Ectodermal cell (in vitro differentiated cells): ENCODE results near the gene GALNT18.

ENCODE experiments used
- H3K27ac ChIP-seq: 2 replicates; pipeline ENCODE4 v1.7.0; 2013; ENCODE audit warnings: mild to moderate bottlenecking, low read depth, low read length; ENCODE audit not compliant: insufficient read depth, poor library complexity, severe bottlenecking
- H3K27me3 ChIP-seq: 2 replicates; pipeline ENCODE4 v1.7.0; 2013; ENCODE audit warnings: mild to moderate bottlenecking, low read length; ENCODE audit not compliant: insufficient read depth, control insufficient read depth, poor library complexity, severe bottlenecking
- H3K36me3 ChIP-seq: one replicate; pipeline ENCODE4 v1.7.0; 2013; ENCODE audit warnings: low read length; ENCODE audit not compliant: control insufficient read depth, insufficient read depth
- H3K4me1 ChIP-seq: one replicate; pipeline ENCODE4 v1.7.0; 2013; ENCODE audit warnings: low read length; ENCODE audit not compliant: control insufficient read depth, insufficient read depth
- H3K4me3 ChIP-seq: 2 replicates; pipeline ENCODE4 v1.7.0; 2013; ENCODE audit warnings: low read depth, low read length, control low read depth; ENCODE audit not compliant: insufficient read depth
- H3K9me3 ChIP-seq: 2 replicates; pipeline ENCODE4 v1.7.0; 2013; ENCODE audit warnings: mild to moderate bottlenecking, low read length, moderate library complexity; ENCODE audit not compliant: control insufficient read depth
- WGBS, 2 experiments: methylation state at CpG; one replicate each; pipeline ENCODE4 v1.1.7; 2013; ENCODE audit warnings: missing lambda C conversion rate in 2 of 2; 5-methylcytosine and 5-hydroxymethylcytosine counted together

The GALNT18 gene

GRCh38 chr11:11236498-11237059, 385.2 kb downstream of the GALNT18 start:
- WGBS, 2 experiments, result 95 to 100% methylated on average over 2 to 3 of the region's 4 CpGs
- Histone ChIP-seq H3K36me3 (no peaks in the 10 kb centered on the region), H3K27me3 (no peaks in the 10 kb centered on the region), H3K4me1 (no peaks in the 10 kb centered on the region), H3K9me3 (no peaks in the 10 kb centered on the region), H3K4me3 (no peak overlapping the region), H3K27ac (no peak overlapping the region)

- Histone ChIP-seq H3K27ac (no peak overlapping the region), H3K27me3 (no peaks in the 10 kb centered on the region), H3K9me3 (no peaks in the 10 kb centered on the region), H3K4me3 (no peak overlapping the region), H3K4me1 (no peaks in the 10 kb centered on the region), H3K36me3 (no peaks in the 10 kb centered on the region)
- 94 to 98% methylated on average over 5 of the region's 5 CpGs for WGBS, 2 experiments
Observed at GRCh38 chr11:11231763-11232162, 390.0 kb downstream of the GALNT18 start.

- H3K4me1 ChIP-seq, result no peaks in the 10 kb centered on the region
- H3K27ac ChIP-seq, result no peak overlapping the region
- WGBS, 2 experiments, result 56 to 63% methylated on average over 7 of the region's 7 CpGs
- H3K4me3 ChIP-seq, result no peak overlapping the region
- no peaks in the 10 kb centered on the region for H3K36me3 ChIP-seq
- no peaks in the 10 kb centered on the region for H3K27me3 ChIP-seq
- H3K9me3 ChIP-seq, result no peaks in the 10 kb centered on the region
Observed at GRCh38 chr11:11230802-11231562, 390.8 kb downstream of the GALNT18 start.

GRCh38 chr11:11230087-11230486, 391.7 kb downstream of the GALNT18 start:
- Histone ChIP-seq H3K9me3 (no peaks in the 10 kb centered on the region), H3K27me3 (no peaks in the 10 kb centered on the region)
- WGBS, 2 experiments, result 93% methylated on average over 1 of the region's 1 CpG

GRCh38 chr11:11229647-11230046, 392.2 kb downstream of the GALNT18 start:
- Histone ChIP-seq H3K9me3 (no peaks in the 10 kb centered on the region), H3K4me1 (no peaks in the 10 kb centered on the region), H3K27ac (no peak overlapping the region), H3K27me3 (no peaks in the 10 kb centered on the region), H3K4me3 (no peak overlapping the region), H3K36me3 (no peaks in the 10 kb centered on the region)
- 89 to 93% methylated on average over 2 of the region's 2 CpGs for WGBS, 2 experiments

More at GRCh38 chr11:11230087-11230486, 391.7 kb downstream of the GALNT18 start:
- Histone ChIP-seq H3K4me3 (no peak overlapping the region), H3K36me3 (no peaks in the 10 kb centered on the region), H3K4me1 (no peaks in the 10 kb centered on the region), H3K27ac (no peak overlapping the region)

- H3K9me3 ChIP-seq, result no peaks in the 10 kb centered on the region
- H3K4me1 ChIP-seq, result no peaks in the 10 kb centered on the region
- WGBS, 2 experiments, result 95 to 97% methylated on average over 8 of the region's 8 CpGs
- H3K4me3 ChIP-seq, result no peak overlapping the region
- H3K27me3 ChIP-seq, result no peaks in the 10 kb centered on the region
- no peak overlapping the region for H3K27ac ChIP-seq
- no peaks in the 10 kb centered on the region for H3K36me3 ChIP-seq
Observed at GRCh38 chr11:11227296-11228085, 394.3 kb downstream of the GALNT18 start.
